IMR-90 (cell line): Measurements from ENCODE around the gene KDM4B. TPM values are rescaled to one million over a fixed set of nuclear protein-coding genes. Genes with fewer than 3 reads are reported as not detected.
A peak's percentile ranks its signal among the peaks of the same experiment; 100 is the strongest.

Experiments used
- ATAC-seq: fragments of 200-7000 bp; cut with Tn5 transposase; 2 replicates; pipeline ENCODE4 v1.9.1; 2020; ENCODE audit warnings: low read depth, mild to moderate bottlenecking, moderate library complexity
- BruUV-seq: library from RNA; stranded (reverse); fragments of 400-500 nt; replicated peaks from 2 replicates; lab custom pipeline; 2021; lab: Mats Ljungman, UMichigan
- CTCF ChIA-PET: fragments of 300-600 bp; formaldehyde crosslinking; extraction: SDS; loops from one replicate; lab custom pipeline; 2021; ENCODE audit warnings: antibody characterized with exemption; lab: Yijun Ruan, JAX
- POLR2A ChIA-PET: fragments of 300-600 bp; sonication (Branson Sonifier 250); formaldehyde crosslinking; loops from one replicate; lab custom pipeline; 2022; ENCODE audit warnings: antibody characterized with exemption; ENCODE audit not compliant: unreplicated experiment; lab: Charles Lee
- DNase-seq: peaks from one replicate; pipeline ENCODE4 v3.0.0; 2013
- H2AFZ ChIP-seq: replicated peaks from 2 replicates; pipeline ENCODE3; 2013; ENCODE audit warnings: low read length, mild to moderate bottlenecking; ENCODE audit not compliant: poor library complexity
- H2AK5ac ChIP-seq: 2 replicates; pipeline ENCODE4 v1.6.1; 2013; ENCODE audit warnings: low read depth, low read length, inconsistent platforms
- H2AK9ac ChIP-seq: replicated peaks from 2 replicates; pipeline ENCODE3; 2013; ENCODE audit warnings: mild to moderate bottlenecking, low read depth, low read length, moderate library complexity; ENCODE audit not compliant: poor library complexity
- H2BK120ac ChIP-seq: 2 replicates; pipeline ENCODE4 v1.6.1; 2013; ENCODE audit warnings: low read depth, low read length, inconsistent platforms
- H2BK15ac ChIP-seq: 3 replicates; pipeline ENCODE4 v1.6.1; 2013; ENCODE audit warnings: low read depth, low read length, inconsistent platforms
- H2BK20ac ChIP-seq: 2 replicates; pipeline ENCODE4 v1.6.1; 2013; ENCODE audit warnings: low read depth, mild to moderate bottlenecking, inconsistent platforms, low read length, moderate library complexity
- H2BK5ac ChIP-seq: 2 replicates; pipeline ENCODE4 v1.6.1; 2013; ENCODE audit warnings: mild to moderate bottlenecking, low read depth, low read length, inconsistent platforms; ENCODE audit not compliant: poor library complexity, severe bottlenecking
- H3K14ac ChIP-seq: replicated peaks from 2 replicates; pipeline ENCODE4 v1.6.1; 2013; ENCODE audit warnings: low read depth, low read length, inconsistent platforms
- H3K18ac ChIP-seq: 2 replicates; pipeline ENCODE4 v1.6.1; 2013; ENCODE audit warnings: low read depth, low read length, control low read depth
- H3K23ac ChIP-seq: 2 replicates; pipeline ENCODE4 v1.6.1; 2013; ENCODE audit warnings: low read depth, low read length, inconsistent platforms
- H3K27ac ChIP-seq: 2 replicates; pipeline ENCODE4 v1.5.1; 2013; ENCODE audit warnings: mild to moderate bottlenecking, control low read depth, low read length; ENCODE audit not compliant: insufficient read depth
- H3K27me3 ChIP-seq: 2 replicates; pipeline ENCODE4 v1.6.1; 2013; ENCODE audit warnings: low read length; ENCODE audit not compliant: control insufficient read depth, insufficient read depth
- H3K36me3 ChIP-seq: 2 replicates; pipeline ENCODE4 v1.6.1; 2013; ENCODE audit warnings: low read length, mixed read lengths; ENCODE audit not compliant: control insufficient read depth, insufficient read depth
- H3K4ac ChIP-seq: 2 replicates; pipeline ENCODE4 v1.6.1; 2013; ENCODE audit warnings: low read depth, low read length, inconsistent platforms
- H3K4me1 ChIP-seq: 2 replicates; pipeline ENCODE4 v1.6.1; 2013; ENCODE audit warnings: low read length, mixed read lengths; ENCODE audit not compliant: control insufficient read depth, insufficient read depth
- H3K4me2 ChIP-seq: 2 replicates; pipeline ENCODE4 v1.6.1; 2013; ENCODE audit warnings: low read depth, mild to moderate bottlenecking, control low read depth, low read length, moderate library complexity
- H3K4me3 ChIP-seq: 2 replicates; pipeline ENCODE4 v1.5.1; 2013; ENCODE audit warnings: low read depth, mild to moderate bottlenecking, control low read depth, low read length, moderate library complexity; ENCODE audit not compliant: insufficient read depth
- H3K56ac ChIP-seq: 2 replicates; pipeline ENCODE4 v1.6.1; 2013; ENCODE audit warnings: low read length, inconsistent platforms; ENCODE audit not compliant: insufficient read depth; ENCODE audit errors: extremely low read depth
- H3K79me1 ChIP-seq, 2 experiments: 2 replicates each; pipeline ENCODE4 v1.6.1; 2013; ENCODE audit warnings: low read length in 2 of 2, inconsistent platforms in 1 of 2, low read depth in 1 of 2
- H3K9ac ChIP-seq: 2 replicates; pipeline ENCODE4 v1.6.1; 2013; ENCODE audit warnings: low read depth, low read length, control low read depth
- H3K9me1 ChIP-seq: 2 replicates; pipeline ENCODE4 v1.6.1; 2013; ENCODE audit warnings: low read length, inconsistent platforms; ENCODE audit not compliant: insufficient read depth
- H3K9me3 ChIP-seq: 2 replicates; pipeline ENCODE4 v1.6.1; 2013; ENCODE audit warnings: low read length; ENCODE audit not compliant: control insufficient read depth, insufficient read depth
- H4K20me1 ChIP-seq: 2 replicates; pipeline ENCODE4 v1.6.1; 2013; ENCODE audit warnings: low read length, inconsistent platforms; ENCODE audit not compliant: insufficient read depth
- H4K5ac ChIP-seq: 2 replicates; pipeline ENCODE4 v1.6.1; 2013; ENCODE audit warnings: mild to moderate bottlenecking, low read depth, low read length, control low read depth
- H4K8ac ChIP-seq, 2 experiments: 2 replicates each; pipeline ENCODE4 v1.6.1; 2013; ENCODE audit warnings: low read depth in 2 of 2, low read length in 2 of 2, control low read depth in 1 of 2, inconsistent platforms in 1 of 2
- H4K91ac ChIP-seq: 2 replicates; pipeline ENCODE4 v1.6.1; 2013; ENCODE audit warnings: low read depth, low read length, inconsistent platforms; ENCODE audit not compliant: insufficient read depth
- BHLHE40 ChIP-seq: fragments of 150-350 bp; IDR thresholded peaks from 2 replicates; pipeline ENCODE4 v1.6.1; 2016; ENCODE audit warnings: mild to moderate bottlenecking, low read depth, low read length
- CEBPB ChIP-seq: IDR thresholded peaks from 2 replicates; pipeline ENCODE4 v1.6.1; 2012; ENCODE audit warnings: low read depth, low read length, improper control_type of control experiment
- ELK1 ChIP-seq: fragments of 150-350 bp; IDR thresholded peaks from 2 replicates; pipeline ENCODE4 v1.6.1; 2016; ENCODE audit warnings: low read depth, mild to moderate bottlenecking, low read length, moderate library complexity, borderline replicate concordance
- WGBS, 2 experiments: methylation state at CpG; one replicate each; pipeline versions ENCODE4 v1.1.5 to v1.1.7; 2013; ENCODE audit warnings: missing lambda C conversion rate in 2 of 2; ENCODE audit not compliant: insufficient read length in 1 of 2; ENCODE audit errors: extremely low coverage in 2 of 2; 5-methylcytosine and 5-hydroxymethylcytosine counted together
- dilution Hi-C: fragments of 300-500 bp; cut with HindIII; formaldehyde crosslinking; loops from one replicate; pipeline ENCODE4 v1.14.3; 2018; ENCODE audit warnings: low sequenced_read_pairs; ENCODE audit not compliant: unreplicated experiment
- in situ Hi-C: fragments of 300-500 bp; cut with MboI; formaldehyde crosslinking; loops from 3 replicates; pipeline ENCODE4 v1.14.3; 2019; ENCODE audit warnings: low sequenced_read_pairs, inconsistent platforms, mixed read lengths
- intact Hi-C: fragments of 100-400 bp; cut with micrococcal nuclease; formaldehyde crosslinking; loops from 2 replicates; pipeline ENCODE4 v1.10.0; 2022
- polyA plus RNA-seq, 3 experiments: library from polyadenylated mRNA; depleted of rRNA; stranded (reverse); fragments of >200 nt; gene quantifications; 2 replicates each; pipeline ENCODE4 v1.2.3, GENCODE V29; 2012; ENCODE audit warnings: low replicate concordance in 1 of 3
- total RNA-seq: library from RNA; depleted of rRNA; stranded (reverse); fragments of >200 nt; gene quantifications from 2 replicates; pipeline ENCODE4 v1.2.3, GENCODE V29; 2012

The KDM4B gene
- total and polyA plus RNA-seq, 2 of the 4 experiments (the other 2 are of a cell fraction), result 5.0 to 17.9 TPM

GRCh38 chr19:5011476-5012238 lies 42.7 kb downstream of the KDM4B start:
- Histone ChIP-seq H4K20me1 (peaks cover 90% of the 10 kb centered on the region), H3K36me3 (peaks cover 8% of the 10 kb centered on the region), H4K91ac (no peak overlapping the region), H3K14ac (no peak overlapping the region), H3K4ac (no peak overlapping the region), H4K8ac (no peak overlapping the region), H3K18ac (no peak overlapping the region), H3K9me3 (no peaks in the 10 kb centered on the region), H3K4me2 (no peak overlapping the region), H3K23ac (no peak overlapping the region), H3K27ac (no peak overlapping the region), H2BK15ac (no peak overlapping the region), H2AK5ac (no peak overlapping the region), H3K9me1 (peaks cover 8% of the 10 kb centered on the region), H3K79me1 (peaks cover 33 to 92% of the 10 kb centered on the region in 2 experiments), H2BK5ac (no peak overlapping the region), H3K9ac (no peak overlapping the region), H3K27me3 (no peaks in the 10 kb centered on the region), H2BK20ac (no peak overlapping the region), H3K4me1 (no peaks in the 10 kb centered on the region; the same call in 1 of the 2 replicates), H2AFZ (peak overlapping the region; percentile 15), H2BK120ac (no peak overlapping the region), H2AK9ac (peak overlapping the region; percentile 45), H3K56ac (no peak overlapping the region), H4K5ac (no peak overlapping the region), H3K4me3 (no peak overlapping the region)
- WGBS, 2 experiments, result 69% methylated on average over 18 of the region's 26 CpGs; no CpG with 5 or more reads in 1 of the 2 experiments
- in situ Hi-C loops, result no loop called here
- ChIA-PET POLR2A (no interaction called here), CTCF (no interaction called here)
- BruUV-seq, result no TSS peak
- ATAC-seq (no peak), DNase-seq (no peak)
- intact Hi-C loops, result no loop called here
- TF ChIP-seq ELK1 (no peak), BHLHE40 (peak; percentile 35; the same call in 1 of the 2 replicates), CEBPB (peak; percentile 66)
- dilution Hi-C loops, result no loop called here
